Stimulated activated CD4-positive, alpha-beta T cell treated with anti-CD3 and anti-CD28 coated beads, Interleukin-1b, Interleukin-23, amount 100 ng/mL, for 24 hours (primary cell): ENCODE data around the gene PAMR1.

Experiments used
- DNase-seq, 4 experiments: peaks; one replicate each; pipeline ENCODE4 v3.0.0-alpha.2; 2020; ENCODE audit warnings: low read depth in 4 of 4, low spot score in 1 of 4

PAMR1 gene

GRCh38 chr11:35459489-35459888 lies 65.9 kb downstream of the PAMR1 start:
- no peak for DNase-seq

- DNase-seq: no peak
Measured at GRCh38 chr11:35458846-35459245, 66.6 kb downstream of the PAMR1 start.

- no peak for DNase-seq
Measured at GRCh38 chr11:35454362-35454761, 71.1 kb downstream of the PAMR1 start.

- DNase-seq: no peak
Measured at GRCh38 chr11:35436581-35437250, 88.7 kb downstream of the PAMR1 start.

GRCh38 chr11:35433588-35433987 lies 91.8 kb downstream of the PAMR1 start:
- DNase-seq: no peak

GRCh38 chr11:35432464-35432863 lies 93.0 kb downstream of the PAMR1 start:
- no peak for DNase-seq

GRCh38 chr11:35427071-35427470 lies 98.3 kb downstream of the PAMR1 start:
- no peak for DNase-seq

GRCh38 chr11:35426351-35426750 lies 99.1 kb downstream of the PAMR1 start:
- no peak for DNase-seq

GRCh38 chr11:35425603-35426212 lies 99.7 kb downstream of the PAMR1 start:
- DNase-seq: no peak

- no peak for DNase-seq
Measured at GRCh38 chr11:35424157-35424940, 101.1 kb downstream of the PAMR1 start.

- DNase-seq: no peak
Measured at GRCh38 chr11:35420371-35420770, 105.0 kb downstream of the PAMR1 start.

GRCh38 chr11:35419830-35420333 lies 105.5 kb downstream of the PAMR1 start:
- no peak for DNase-seq

GRCh38 chr11:35419184-35419829 lies 106.1 kb downstream of the PAMR1 start, which contains the start of gene SLC1A2:
Gene SLC1A2 (minus strand): TSS chr11:35419558. CDS start chr11:35418966, 592 bp downstream.
- DNase-seq: no peak

GRCh38 chr11:35418282-35419183 lies 106.9 kb downstream of the PAMR1 start:
- DNase-seq: no peak

- DNase-seq: no peak
Measured at GRCh38 chr11:35415487-35415886, 109.9 kb downstream of the PAMR1 start.

- no peak for DNase-seq
Measured at GRCh38 chr11:35414776-35415175, 110.6 kb downstream of the PAMR1 start.

GRCh38 chr11:35414311-35414710 lies 111.1 kb downstream of the PAMR1 start:
- no peak for DNase-seq

- no peak for DNase-seq
Measured at GRCh38 chr11:35413598-35413997, 111.8 kb downstream of the PAMR1 start.

- DNase-seq: no peak
Measured at GRCh38 chr11:35412285-35412684, 113.1 kb downstream of the PAMR1 start.

GRCh38 chr11:35407041-35407440 lies 118.4 kb downstream of the PAMR1 start:
- no peak for DNase-seq
